T-cell (primary cell): ENCODE data around the gene JMJD6. TPM values are rescaled to one million over a fixed set of nuclear protein-coding genes. Genes with fewer than 3 reads are reported as not detected.

ENCODE experiments used
- ATAC-seq, 4 experiments: fragments of 200-7000 bp in 3 of 4; fragments of 150-1000 bp in 1 of 4; cut with Tn5 transposase; replicated peaks in 1 of 4; 1 replicate in 3 of 4; 2 replicates in 1 of 4; pipeline ENCODE4 v1.10.0; 2021; ENCODE audit warnings: moderate library complexity in 3 of 4, mild to moderate bottlenecking in 2 of 4, moderate number of reproducible peaks in 1 of 4
- CTCF ChIA-PET, 2 donors: fragments of 300-600 bp; sonication (Branson Sonifier 250); formaldehyde crosslinking; loops; one replicate each; lab custom pipeline; 2022; ENCODE audit warnings: antibody characterized with exemption in 2 of 2; lab: Charles Lee
- POLR2A ChIA-PET, 2 donors: fragments of 300-600 bp; sonication (Branson Sonifier 250); formaldehyde crosslinking; loops; one replicate each; lab custom pipeline; 2022; ENCODE audit warnings: antibody characterized with exemption in 2 of 2; lab: Charles Lee
- DNase-seq, 35 experiments: peaks; one replicate each; pipeline versions ENCODE4 v3.0.0 to v3.0.0-alpha.2; 2013 to 2023
- H3K27ac ChIP-seq: one replicate; pipeline ENCODE4 v1.5.1; 2013; ENCODE audit warnings: low read length
- H3K27me3 ChIP-seq, 2 experiments: replicated peaks in 1 of 2; 1 replicate in 1 of 2; 2 replicates in 1 of 2; pipeline versions ENCODE4 v1.6.1 to v1.7.0; 2013; ENCODE audit warnings: low read length in 1 of 2, mixed read lengths in 1 of 2; ENCODE audit not compliant: control insufficient read depth in 2 of 2, insufficient read depth in 2 of 2; ENCODE audit errors: extremely low read depth in 1 of 2
- H3K36me3 ChIP-seq, 2 donors: 1 replicate in 1 of 2; 2 replicates in 1 of 2; pipeline versions ENCODE4 v1.6.1 to v1.7.0; 2013; ENCODE audit warnings: low read length in 1 of 2; ENCODE audit not compliant: control insufficient read depth in 2 of 2, insufficient read depth in 1 of 2; ENCODE audit errors: extremely low read depth in 1 of 2
- H3K4me1 ChIP-seq, 2 experiments: 1 replicate in 1 of 2; 2 replicates in 1 of 2; pipeline versions ENCODE4 v1.6.1 to v1.7.0; 2013; ENCODE audit warnings: low read length in 2 of 2, mixed read lengths in 1 of 2; ENCODE audit not compliant: insufficient read depth in 2 of 2, control insufficient read depth in 1 of 2; ENCODE audit errors: extremely low read depth in 1 of 2
- H3K4me3 ChIP-seq, 2 donors: 1 replicate in 1 of 2; 2 replicates in 1 of 2; pipeline versions ENCODE4 v1.5.1 to v1.7.0; 2013; ENCODE audit warnings: mild to moderate bottlenecking in 2 of 2, low read length in 1 of 2, moderate library complexity in 1 of 2; ENCODE audit not compliant: control insufficient read depth in 1 of 2; ENCODE audit errors: extremely low read depth in 1 of 2
- H3K9me3 ChIP-seq: 2 replicates; pipeline ENCODE4 v1.7.0; 2013
- H3K27ac Mint-ChIP-seq, 2 donors: one replicate each; pipeline ENCODE4 v1.8.0; 2020 to 2021; ENCODE audit warnings: mild to moderate bottlenecking in 2 of 2, mixed read lengths in 2 of 2
- H3K27me3 Mint-ChIP-seq, 2 donors: one replicate each; pipeline ENCODE4 v1.8.0; 2021 to 2022; ENCODE audit warnings: mixed read lengths in 2 of 2
- H3K36me3 Mint-ChIP-seq: one replicate; pipeline ENCODE4 v1.8.0; 2021; ENCODE audit warnings: mixed read lengths
- H3K4me1 Mint-ChIP-seq, 3 donors: one replicate each; pipeline ENCODE4 v1.8.0; 2020 to 2022; ENCODE audit warnings: mixed read lengths in 3 of 3, mild to moderate bottlenecking in 1 of 3
- H3K4me3 Mint-ChIP-seq, 3 donors: one replicate each; pipeline ENCODE4 v1.8.0; 2020 to 2022; ENCODE audit warnings: mild to moderate bottlenecking in 3 of 3, mixed read lengths in 3 of 3, moderate library complexity in 3 of 3
- H3K9me3 Mint-ChIP-seq, 3 donors: one replicate each; pipeline ENCODE4 v1.8.0; 2020 to 2022; ENCODE audit warnings: mixed read lengths in 3 of 3
- WGBS: methylation state at CpG from one replicate; pipeline ENCODE4 v1.1.5; 2013; ENCODE audit warnings: missing lambda C conversion rate; ENCODE audit not compliant: insufficient coverage; 5-methylcytosine and 5-hydroxymethylcytosine counted together
- total RNA-seq, 35 experiments: library from RNA in 6 of 35; stranded (reverse) in 6 of 35; fragments of 120-200 nt in 1 of 35; gene quantifications; one replicate each; pipeline versions ENCODE4 v1.2.1 to v1.2.4 and lab custom pipeline; 2013 to 2026

Gene JMJD6
- total RNA-seq, 5 donors from 2014 or later (not counting 1 experiment from before 2014, with no cell fraction given): 48.7 to 155 (median 56.6) TPM

DNA sequence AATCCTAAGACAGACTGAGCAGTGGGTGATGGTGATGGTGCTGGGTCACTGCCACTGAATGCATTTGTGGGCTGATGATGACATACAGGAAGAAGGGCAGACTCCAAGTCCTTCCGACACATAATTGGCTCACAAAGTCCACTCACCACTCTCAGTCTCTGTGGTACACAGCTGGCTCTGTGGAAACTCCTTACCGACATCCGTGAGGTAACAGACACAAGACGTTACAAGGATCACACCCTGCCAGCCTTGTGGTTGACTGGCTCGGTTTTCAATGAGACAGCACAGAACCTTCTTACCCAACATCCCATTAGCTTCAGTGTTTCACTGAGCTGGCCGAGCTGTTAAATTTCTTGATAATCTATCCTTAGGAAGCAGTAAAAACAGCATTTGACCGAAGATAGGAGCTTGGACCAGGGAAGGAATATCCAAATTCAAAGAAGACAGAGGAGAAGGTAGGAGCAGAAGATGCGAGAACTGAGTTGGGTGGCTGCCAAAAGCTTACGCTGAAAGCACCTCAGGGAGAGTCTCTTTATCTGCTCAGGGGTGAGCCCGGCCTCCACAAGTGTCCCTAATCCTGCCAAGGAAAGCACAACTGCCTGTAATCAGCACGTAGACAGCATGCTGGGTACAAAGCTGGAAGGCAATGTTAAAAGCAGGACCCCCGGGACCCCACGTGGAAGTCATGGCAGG, 10.1 kb downstream of the JMJD6 start:
- H3K27me3 ChIP-seq: no peaks in the 10 kb centered on the region
- 57% methylated on average over 8 of the region's 13 CpGs for WGBS
- H3K27me3 Mint-ChIP-seq: no peaks in the 10 kb centered on the region
- peaks cover 6 to 76% of the 10 kb centered on the region in 2 donors for H3K36me3 ChIP-seq
- H3K36me3 Mint-ChIP-seq: peaks cover 48% of the 10 kb centered on the region
- DNase-seq: peak in 34 of 35 experiments; percentile 47 to 90 (median 69)
- H3K4me1 ChIP-seq: peaks cover 11 to 45% of the 10 kb centered on the region in 2 experiments
- ChIA-PET POLR2A (interaction anchor here in 1 of 2 donors (1.2 to 1.9 kb wide), 2 partner anchors 9 to 12 kb away, joined by 9 to 25 read pairs; partner anchors contain the start of genes JMJD6 and METTL23), CTCF (interaction anchor here in 1 of 2 donors (0.7 to 2.1 kb wide), 7 partner anchors 9 to 194 kb away, joined by 3 to 9 read pairs (median 4); partner anchors contain the start of genes JMJD6 and METTL23)
- no peaks in the 10 kb centered on the region for H3K9me3 ChIP-seq
- peaks cover 38 to 50% (median 48%) of the 10 kb centered on the region in 3 donors for H3K4me1 Mint-ChIP-seq
- no peaks in the 10 kb centered on the region for H3K9me3 Mint-ChIP-seq
- peak overlapping the region; percentile 14 to 63 (median 36) for H3K4me3 Mint-ChIP-seq
- ATAC-seq: peak; percentile 66 to 85 (median 74)
- no peak overlapping the region for H3K4me3 ChIP-seq
- peak overlapping the region; percentile 91 for H3K27ac ChIP-seq
- H3K27ac Mint-ChIP-seq: peak overlapping the region; percentile 87 to 94

DNA sequence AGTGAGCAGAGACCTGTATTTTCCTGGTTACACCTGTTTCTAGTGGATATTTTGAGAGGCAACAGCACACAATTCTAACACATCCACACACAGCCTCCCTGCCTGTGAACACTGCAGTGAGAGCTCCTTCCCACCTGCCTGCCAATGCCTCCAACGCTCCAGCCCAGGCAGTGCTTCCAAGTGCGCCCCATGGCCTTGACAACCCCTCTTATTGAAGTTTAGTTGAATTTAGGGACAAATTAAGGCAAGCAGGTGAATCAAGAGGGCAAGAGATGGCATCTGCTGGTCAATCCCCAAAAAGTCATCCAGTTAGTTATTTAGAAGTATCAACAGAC, 10.9 kb downstream of the JMJD6 start:
- H3K9me3 ChIP-seq: no peaks in the 10 kb centered on the region
- H3K27ac Mint-ChIP-seq: peak overlapping the region; percentile 87 to 94
- peaks cover 38 to 48% (median 46%) of the 10 kb centered on the region in 3 donors for H3K4me1 Mint-ChIP-seq
- H3K4me3 ChIP-seq: no peak overlapping the region
- H3K27me3 Mint-ChIP-seq: no peaks in the 10 kb centered on the region
- H3K36me3 ChIP-seq: peaks cover 6 to 68% of the 10 kb centered on the region in 2 donors
- DNase-seq (no peak), ATAC-seq (no peak)
- peak overlapping the region; percentile 91 for H3K27ac ChIP-seq
- peaks cover 42% of the 10 kb centered on the region for H3K36me3 Mint-ChIP-seq
- H3K9me3 Mint-ChIP-seq: no peaks in the 10 kb centered on the region
- CTCF ChIA-PET: interaction anchor here (0.7 to 2.1 kb wide), 2 partner anchors 16 to 57 kb away, joined by 3 to 5 read pairs; no protein-coding TSS in a partner anchor
- peaks cover 11 to 49% of the 10 kb centered on the region in 2 experiments for H3K4me1 ChIP-seq
- H3K4me3 Mint-ChIP-seq: peak overlapping the region in 2 of 3 donors; percentile 13 to 63
- no peaks in the 10 kb centered on the region for H3K27me3 ChIP-seq
- WGBS: no CpG with 5 or more reads among the region's 2 CpGs
- POLR2A ChIA-PET: interaction anchor here in 1 of 2 donors (1.9 kb wide), 1 partner anchor 10 kb away, joined by 25 read pairs; the partner anchor contains the start of genes JMJD6 and METTL23

DNA sequence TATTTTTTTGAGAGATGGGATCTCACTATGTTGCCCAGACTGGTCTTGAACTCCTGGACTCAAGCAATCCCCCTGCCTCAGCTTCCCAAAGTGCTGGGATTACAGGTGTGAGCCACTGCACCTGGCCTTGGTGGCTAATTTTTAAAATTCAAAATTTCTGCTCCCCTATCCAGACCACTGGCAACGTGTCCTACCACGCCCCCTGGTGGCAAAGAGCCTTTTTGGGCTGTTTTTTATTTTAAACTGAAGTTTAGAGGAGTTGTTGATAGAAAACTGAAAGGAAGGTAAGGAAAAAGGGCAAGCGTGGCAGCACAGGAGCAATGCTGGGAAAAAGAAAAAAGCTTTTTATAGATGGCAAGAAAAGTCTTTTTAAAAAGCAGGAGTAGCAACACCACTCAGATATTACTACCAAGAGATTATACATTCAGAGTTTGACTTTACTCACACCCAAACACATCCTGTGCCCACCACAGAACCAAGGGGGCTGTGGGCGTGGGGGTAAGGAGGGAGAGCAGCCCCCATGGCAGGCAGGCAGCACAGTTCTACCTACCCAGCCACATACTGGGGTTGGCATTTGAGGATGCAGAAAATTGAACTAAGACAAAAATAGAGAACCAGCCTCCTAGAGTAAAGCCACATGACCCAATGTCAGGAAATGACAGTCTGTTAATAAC, 11.4 kb downstream of the JMJD6 start:
- H3K27me3 ChIP-seq: peaks cover 0 to 4% of the 10 kb centered on the region in 2 experiments
- H3K4me1 Mint-ChIP-seq: peaks cover 38 to 49% (median 46%) of the 10 kb centered on the region in 3 donors

DNA sequence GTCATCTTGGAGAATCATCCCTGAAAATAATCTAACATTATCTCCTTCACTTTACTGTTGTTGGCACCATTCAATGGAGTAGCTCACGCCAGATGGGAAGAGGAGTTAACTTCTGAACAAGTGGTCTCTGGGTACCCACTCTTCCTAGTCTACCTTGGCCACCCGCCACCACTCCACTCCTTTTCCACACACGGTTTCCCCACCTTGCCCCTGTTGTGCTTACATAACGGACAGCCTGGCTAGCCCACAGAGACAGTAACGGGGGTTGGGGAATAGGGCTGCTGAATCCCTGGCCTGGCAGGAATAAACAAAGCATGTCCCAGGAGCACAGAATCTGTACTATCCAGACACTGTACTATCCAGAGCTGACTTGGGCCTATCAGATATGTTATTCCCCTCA, 12.1 kb downstream of the JMJD6 start:
- ChIA-PET POLR2A (interaction anchor here in 1 of 2 donors (0.6 to 1.4 kb wide), 2 partner anchors 14 to 21 kb away, joined by 3 to 4 read pairs; no protein-coding TSS in a partner anchor), CTCF (interaction anchor here (0.6 to 2.3 kb wide), 10 partner anchors 9 to 356 kb away, joined by 3 to 8 read pairs (median 4); partner anchors contain the start of gene MFSD11 (in 1 of the 2))
- peaks cover 0 to 9% of the 10 kb centered on the region in 2 experiments for H3K27me3 ChIP-seq
- Mint-ChIP-seq H3K9me3 (no peaks in the 10 kb centered on the region), H3K4me3 (no peak overlapping the region), H3K36me3 (peaks cover 34% of the 10 kb centered on the region), H3K4me1 (peaks cover 38 to 55% (median 52%) of the 10 kb centered on the region in 3 donors), H3K27ac (peak overlapping the region in 1 of 2 donors; percentile 36), H3K27me3 (no peaks in the 10 kb centered on the region)
- DNase-seq: no peak
- no peaks in the 10 kb centered on the region for H3K9me3 ChIP-seq
- no peak for ATAC-seq
- H3K4me3 ChIP-seq: no peak overlapping the region
- peaks cover 11 to 59% of the 10 kb centered on the region in 2 experiments for H3K4me1 ChIP-seq
- 86% methylated on average over 4 of the region's 5 CpGs for WGBS
- peaks cover 6 to 57% of the 10 kb centered on the region in 2 donors for H3K36me3 ChIP-seq
- no peak overlapping the region for H3K27ac ChIP-seq

More for the DNA sequence above, 11.4 kb downstream of the JMJD6 start:
- Histone ChIP-seq H3K27ac (peak overlapping the region; percentile 91), H3K4me3 (no peak overlapping the region), H3K4me1 (peaks cover 11 to 53% of the 10 kb centered on the region in 2 experiments), H3K9me3 (no peaks in the 10 kb centered on the region), H3K36me3 (peaks cover 6 to 63% of the 10 kb centered on the region in 2 donors)
- WGBS: no CpG with 5 or more reads among the region's 4 CpGs
- peaks cover 39% of the 10 kb centered on the region for H3K36me3 Mint-ChIP-seq
- peak overlapping the region; percentile 77 to 94 for H3K27ac Mint-ChIP-seq
- H3K4me3 Mint-ChIP-seq: peak overlapping the region; percentile 11 to 63 (median 46)
- ATAC-seq (no peak), DNase-seq (peak; percentile 40 to 83 (median 70))
- no peaks in the 10 kb centered on the region for H3K27me3 Mint-ChIP-seq
- H3K9me3 Mint-ChIP-seq: no peaks in the 10 kb centered on the region
- POLR2A ChIA-PET: interaction anchor here in 1 of 2 donors (0.6 kb wide), 1 partner anchor 14 kb away, joined by 3 read pairs; no protein-coding TSS in a partner anchor
- CTCF ChIA-PET: interaction anchor here (0.7 to 2.3 kb wide), 3 partner anchors 11 to 24 kb away, joined by 3 to 8 read pairs (median 7); partner anchors contain the start of gene MFSD11 (in 1 of the 2)

DNA sequence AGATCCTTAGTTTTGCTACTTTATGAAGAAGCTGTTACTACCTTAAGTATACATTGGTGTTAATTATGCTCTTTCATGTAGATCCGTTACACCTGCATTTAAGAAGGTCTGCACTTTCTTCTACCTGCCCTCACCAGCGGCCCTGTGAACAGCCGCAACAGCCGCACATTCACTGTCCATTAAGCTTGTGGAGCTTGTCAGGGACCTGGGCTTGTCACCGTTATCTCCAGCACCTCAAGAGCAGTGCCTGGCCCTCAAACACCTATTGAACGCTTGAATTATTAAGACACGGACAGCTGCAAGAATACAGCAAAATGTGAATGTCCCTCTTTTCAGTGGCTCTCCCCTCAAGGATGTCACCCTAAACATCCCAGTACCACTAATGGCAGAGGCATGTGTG, 12.6 kb downstream of the JMJD6 start:
- 95% methylated on average over 4 of the region's 7 CpGs for WGBS
- Mint-ChIP-seq H3K4me3 (no peak overlapping the region), H3K9me3 (no peaks in the 10 kb centered on the region), H3K36me3 (peaks cover 28% of the 10 kb centered on the region), H3K27me3 (no peaks in the 10 kb centered on the region), H3K4me1 (peaks cover 38 to 58% (median 53%) of the 10 kb centered on the region in 3 donors), H3K27ac (peak overlapping the region; percentile 1 to 36)
- Histone ChIP-seq H3K27me3 (peaks cover 0 to 9% of the 10 kb centered on the region in 2 experiments), H3K36me3 (peaks cover 4 to 51% of the 10 kb centered on the region in 2 donors), H3K4me1 (peaks cover 11 to 64% of the 10 kb centered on the region in 2 experiments), H3K4me3 (no peak overlapping the region), H3K9me3 (no peaks in the 10 kb centered on the region), H3K27ac (no peak overlapping the region)
- DNase-seq (no peak), ATAC-seq (no peak)
- CTCF ChIA-PET: interaction anchor here (0.5 to 2.3 kb wide), 13 partner anchors 10 to 1372 kb away, joined by 3 to 8 read pairs (median 3); partner anchors contain the start of gene MFSD11 (in 1 of the 2)
- POLR2A ChIA-PET: interaction anchor here (0.5 to 1.4 kb wide), 4 partner anchors 22 to 575 kb away, joined by 4 to 6 read pairs (median 4); no protein-coding TSS in a partner anchor
